Breast epithelium (tissue), 3 donors: ENCODE data around the gene ANKDD1B.

Source experiments
- POLR2A ChIP-seq: fragments of 450-650 bp; IDR thresholded peaks from one replicate; pipeline ENCODE4 v1.6.1; 2016; ENCODE audit warnings: antibody characterized with exemption, mild to moderate bottlenecking, moderate library complexity
- POLR2AphosphoS5 ChIP-seq, 3 donors: sonication (generic); formaldehyde crosslinking; IDR thresholded peaks; one replicate each; pipeline ENCODE4 v1.6.1; 2017; ENCODE audit warnings: antibody characterized with exemption in 3 of 3
- TF ChIP-seq, protein P1 (sequence below), 3 donors: fragments of 450-650 bp; IDR thresholded peaks; one replicate each; pipeline ENCODE4 v1.5.1; 2016 to 2017; ENCODE audit warnings: antibody characterized with exemption in 3 of 3, mild to moderate bottlenecking in 3 of 3, moderate library complexity in 3 of 3

DNA sequence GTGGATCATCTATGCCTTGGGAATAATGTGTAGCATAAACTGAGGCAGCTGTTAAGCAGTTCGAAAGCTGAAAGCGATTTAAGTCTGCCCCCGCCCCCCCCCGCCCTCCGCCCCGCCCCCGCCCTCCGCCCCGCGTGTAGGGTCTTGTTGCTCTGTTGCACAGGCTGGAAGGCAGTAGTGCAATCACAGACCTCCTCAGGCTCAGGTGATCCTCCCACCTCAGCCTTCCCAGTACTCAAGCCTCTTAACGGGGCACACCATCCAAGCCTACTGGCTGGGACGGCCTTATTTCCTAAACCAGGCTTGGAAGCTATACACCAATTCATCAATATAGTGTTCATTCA, 945 bp downstream of the ANKDD1B start:
- TF ChIP-seq, protein P1, sequence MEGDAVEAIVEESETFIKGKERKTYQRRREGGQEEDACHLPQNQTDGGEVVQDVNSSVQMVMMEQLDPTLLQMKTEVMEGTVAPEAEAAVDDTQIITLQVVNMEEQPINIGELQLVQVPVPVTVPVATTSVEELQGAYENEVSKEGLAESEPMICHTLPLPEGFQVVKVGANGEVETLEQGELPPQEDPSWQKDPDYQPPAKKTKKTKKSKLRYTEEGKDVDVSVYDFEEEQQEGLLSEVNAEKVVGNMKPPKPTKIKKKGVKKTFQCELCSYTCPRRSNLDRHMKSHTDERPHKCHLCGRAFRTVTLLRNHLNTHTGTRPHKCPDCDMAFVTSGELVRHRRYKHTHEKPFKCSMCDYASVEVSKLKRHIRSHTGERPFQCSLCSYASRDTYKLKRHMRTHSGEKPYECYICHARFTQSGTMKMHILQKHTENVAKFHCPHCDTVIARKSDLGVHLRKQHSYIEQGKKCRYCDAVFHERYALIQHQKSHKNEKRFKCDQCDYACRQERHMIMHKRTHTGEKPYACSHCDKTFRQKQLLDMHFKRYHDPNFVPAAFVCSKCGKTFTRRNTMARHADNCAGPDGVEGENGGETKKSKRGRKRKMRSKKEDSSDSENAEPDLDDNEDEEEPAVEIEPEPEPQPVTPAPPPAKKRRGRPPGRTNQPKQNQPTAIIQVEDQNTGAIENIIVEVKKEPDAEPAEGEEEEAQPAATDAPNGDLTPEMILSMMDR (IDR thresholded peaks at IDR 0.05) = no peak
- TF ChIP-seq POLR2A = no peak
- TF ChIP-seq POLR2AphosphoS5 (IDR thresholded peaks at IDR 0.05) = no peak
